HepG2 (cell line): ENCODE measurements around the gene BEST2. TPM values are rescaled to one million over a fixed set of nuclear protein-coding genes. Genes with fewer than 3 reads are reported as not detected.

Source experiments
- AHDC1 ChIP-seq: sonication (generic); formaldehyde crosslinking; IDR thresholded peaks from 2 replicates; pipeline ENCODE4 v1.5.1; 2020; ENCODE audit warnings: mild to moderate bottlenecking, missing genetic modification reagents, borderline replicate concordance
- CEBPB ChIP-seq: IDR thresholded peaks from 2 replicates; pipeline ENCODE4 v1.6.1; 2011; ENCODE audit warnings: low read depth, low read length, improper control_type of control experiment, borderline replicate concordance
- HMG20A ChIP-seq: IDR thresholded peaks from 2 replicates; pipeline ENCODE4 v1.6.1; 2016; ENCODE audit warnings: borderline replicate concordance
- HNRNPH1 ChIP-seq: fragments of 200-400 bp; formaldehyde crosslinking; optimal IDR thresholded peaks from 2 replicates; pipeline ENCODE3; 2017; ENCODE audit warnings: mild to moderate bottlenecking, low read depth, low read length
- JARID2 ChIP-seq: sonication (generic); formaldehyde crosslinking; IDR thresholded peaks from 2 replicates; pipeline ENCODE4 v1.8.1; 2023; ENCODE audit warnings: missing genetic modification reagents, inconsistent platforms; ENCODE audit not compliant: insufficient replicate concordance
- KDM5B ChIP-seq: sonication (generic); formaldehyde crosslinking; IDR thresholded peaks from 2 replicates; pipeline ENCODE4 v1.4.0; 2020; ENCODE audit warnings: missing genetic modification reagents, mild to moderate bottlenecking, borderline replicate concordance
- MED1 ChIP-seq: sonication (generic); formaldehyde crosslinking; IDR thresholded peaks from 2 replicates; pipeline ENCODE4 v1.4.0; 2020; ENCODE audit warnings: missing genetic modification reagents
- MIXL1 ChIP-seq: IDR thresholded peaks from 2 replicates; pipeline ENCODE4 v1.6.1; 2016
- MXD3 ChIP-seq: IDR thresholded peaks from 2 replicates; pipeline ENCODE4 v1.6.1; 2016; ENCODE audit warnings: mild to moderate bottlenecking, missing biosample characterization, missing genetic modification reagents
- NR1H2 ChIP-seq: sonication (generic); formaldehyde crosslinking; IDR thresholded peaks from 2 replicates; pipeline ENCODE4 v1.8.1; 2022; ENCODE audit warnings: low read depth, missing genetic modification reagents, borderline replicate concordance
- SAFB2 ChIP-seq: sonication (generic); formaldehyde crosslinking; IDR thresholded peaks from 2 replicates; pipeline ENCODE4 v1.5.1; 2020; ENCODE audit warnings: missing genetic modification reagents, low read depth, mild to moderate bottlenecking, borderline replicate concordance
- TBX2 ChIP-seq: sonication (generic); formaldehyde crosslinking; IDR thresholded peaks from 2 replicates; pipeline ENCODE4 v1.5.0; 2020; ENCODE audit warnings: missing genetic modification reagents, mild to moderate bottlenecking, borderline replicate concordance
- ZNF18 ChIP-seq: sonication (generic); formaldehyde crosslinking; IDR thresholded peaks from 2 replicates; pipeline ENCODE4 v1.8.0; 2022; ENCODE audit warnings: mild to moderate bottlenecking, missing genetic modification reagents; ENCODE audit not compliant: insufficient replicate concordance
- ZNF253 ChIP-seq: sonication (generic); formaldehyde crosslinking; IDR thresholded peaks from 2 replicates; pipeline ENCODE4 v1.8.0; 2022; ENCODE audit warnings: mild to moderate bottlenecking, missing genetic modification reagents, borderline replicate concordance
- ZNF260 ChIP-seq: sonication (generic); formaldehyde crosslinking; IDR thresholded peaks from 2 replicates; pipeline ENCODE4 v1.4.0; 2020; ENCODE audit warnings: missing genetic modification reagents, low read depth, mild to moderate bottlenecking, borderline replicate concordance
- ZNF354B ChIP-seq: sonication (generic); formaldehyde crosslinking; IDR thresholded peaks from 2 replicates; pipeline ENCODE4 v1.8.0; 2022; ENCODE audit warnings: mild to moderate bottlenecking, missing genetic modification reagents
- ZNF629 ChIP-seq: sonication (generic); formaldehyde crosslinking; conservative IDR thresholded peaks from 2 replicates; pipeline ENCODE4 v1.5.0; 2020; ENCODE audit warnings: missing genetic modification reagents
- ZNF7 ChIP-seq: IDR thresholded peaks from 2 replicates; pipeline ENCODE4 v1.6.1; 2016; ENCODE audit warnings: missing biosample characterization, missing genetic modification reagents
- ZSCAN9 ChIP-seq: IDR thresholded peaks from 2 replicates; pipeline ENCODE4 v1.6.1; 2016; ENCODE audit warnings: borderline replicate concordance
- polyA plus RNA-seq, 8 experiments: library from polyadenylated mRNA; depleted of rRNA in 3 of 8; stranded (reverse) in 7 of 8; unstranded in 1 of 8; fragments of >200 nt; fragmentation: Illumina TruSeq in 4 of 8; extraction: Trizol in 4 of 8; gene quantifications; 2 replicates each; pipeline versions ENCODE4 v1.2.1 to v1.2.3, GENCODE V29; 2011 to 2016; ENCODE audit warnings: low read depth in 4 of 8, missing spikeins in 1 of 8, mixed read lengths in 1 of 8; ENCODE audit not compliant: insufficient read depth in 1 of 8
- total RNA-seq, 5 experiments: library from RNA; depleted of rRNA; stranded (reverse); fragments of >200 nt; fragmentation: Illumina TruSeq; extraction: Trizol; gene quantifications; 2 replicates each; pipeline ENCODE4 v1.2.3, GENCODE V29; 2016; ENCODE audit warnings: low read depth in 1 of 5

The BEST2 gene
- total and polyA plus RNA-seq, 2 of the 13 experiments (the other 11 are each of a cell fraction or from before 2014, with no cell fraction given): not detected

GRCh38 chr19:12792853-12793289 lies 41.3 kb downstream of the BEST2 start (continued):
- peak; percentile 5; the same call in 1 of the 2 replicates for TF ChIP-seq KDM5B (CRISPR knock-in tag)
- TF ChIP-seq HMG20A (CRISPR knock-in tag): 0 out of 2 replicates have a peak, but pooled peaks have one; percentile 5
- no peak for TF ChIP-seq ZNF260 (CRISPR knock-in tag)
- no peak for TF ChIP-seq MED1 (CRISPR knock-in tag)
- no peak for TF ChIP-seq CEBPB
- TF ChIP-seq ZNF18 (CRISPR knock-in tag): no peak
- no peak for TF ChIP-seq NR1H2 (CRISPR knock-in tag)
- no peak for TF ChIP-seq ZSCAN9
- TF ChIP-seq ZNF253 (CRISPR knock-in tag): no peak
- no peak for TF ChIP-seq JARID2 (CRISPR knock-in tag)
- TF ChIP-seq SAFB2 (CRISPR knock-in tag): peak; percentile 10; the same call in 1 of the 2 replicates
- TF ChIP-seq ZNF7: no peak
- TF ChIP-seq ZNF629 (CRISPR knock-in tag): no peak
- TF ChIP-seq MXD3 (CRISPR knock-in tag): no peak
- TF ChIP-seq HNRNPH1: no peak
- TF ChIP-seq MIXL1 (CRISPR knock-in tag): 0 out of 2 replicates have a peak, but pooled peaks have one; percentile 8
- 0 out of 2 replicates have a peak, but pooled peaks have one; percentile 2 for TF ChIP-seq AHDC1 (CRISPR knock-in tag)
- TF ChIP-seq ZNF354B (CRISPR knock-in tag): 0 out of 2 replicates have a peak, but pooled peaks have one; percentile 12
- TF ChIP-seq TBX2 (CRISPR knock-in tag): 0 out of 2 replicates have a peak, but pooled peaks have one; percentile 0
